Pons (tissue), 1 donor: ENCODE results near the gene RNASE1.
"Not testable (repeated sequence)": the region's sequence is repeated elsewhere in the genome, so short reads cannot be mapped to it uniquely, and the experiment has no call there.

Experiments used
- DNase-seq: peaks from one replicate; pipeline ENCODE4 v3.0.0-alpha.2; 2016; ENCODE audit warnings: low spot score

Gene RNASE1

DNA sequence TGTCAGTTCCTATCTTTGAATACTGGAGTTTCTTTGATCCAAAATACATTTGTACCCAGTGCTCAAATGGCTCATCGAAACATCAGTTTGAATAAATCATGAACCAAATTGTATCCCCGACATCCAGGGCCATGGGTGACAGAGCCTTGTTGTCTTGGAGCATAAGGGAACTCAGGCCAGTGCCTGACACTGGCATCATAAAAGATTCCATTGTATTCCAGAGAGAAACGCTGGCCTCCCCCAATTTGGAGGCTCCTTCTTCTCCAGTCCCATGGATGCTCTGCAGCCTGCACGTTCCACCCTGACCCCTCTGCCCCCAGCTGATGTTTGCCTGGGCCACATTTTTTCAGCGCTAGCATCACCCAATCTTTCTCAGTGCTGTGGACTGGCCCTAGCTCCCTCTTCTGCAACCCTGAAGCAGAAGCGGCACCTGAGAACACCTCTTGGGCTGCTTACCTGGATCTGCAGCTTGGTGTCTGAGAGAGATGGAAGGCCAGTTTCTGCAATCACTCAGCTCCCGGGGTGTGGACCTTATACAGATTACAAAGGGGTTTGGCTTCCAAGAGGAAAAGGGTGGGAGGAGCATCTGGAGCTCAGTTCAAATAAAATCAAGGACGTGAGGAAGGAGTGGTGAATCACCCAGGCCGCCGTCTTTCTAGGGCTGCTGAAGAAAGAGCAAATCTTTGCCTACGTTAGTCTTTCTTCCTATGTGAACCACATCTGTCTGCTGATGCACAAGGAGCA, at the start of gene RNASE1:
Gene RNASE1 (minus strand): TSS at position 504 of the 744 bp plus-strand sequence. CDS start 776 bp downstream, outside the sequence.
- peak; percentile 96 for DNase-seq

DNA sequence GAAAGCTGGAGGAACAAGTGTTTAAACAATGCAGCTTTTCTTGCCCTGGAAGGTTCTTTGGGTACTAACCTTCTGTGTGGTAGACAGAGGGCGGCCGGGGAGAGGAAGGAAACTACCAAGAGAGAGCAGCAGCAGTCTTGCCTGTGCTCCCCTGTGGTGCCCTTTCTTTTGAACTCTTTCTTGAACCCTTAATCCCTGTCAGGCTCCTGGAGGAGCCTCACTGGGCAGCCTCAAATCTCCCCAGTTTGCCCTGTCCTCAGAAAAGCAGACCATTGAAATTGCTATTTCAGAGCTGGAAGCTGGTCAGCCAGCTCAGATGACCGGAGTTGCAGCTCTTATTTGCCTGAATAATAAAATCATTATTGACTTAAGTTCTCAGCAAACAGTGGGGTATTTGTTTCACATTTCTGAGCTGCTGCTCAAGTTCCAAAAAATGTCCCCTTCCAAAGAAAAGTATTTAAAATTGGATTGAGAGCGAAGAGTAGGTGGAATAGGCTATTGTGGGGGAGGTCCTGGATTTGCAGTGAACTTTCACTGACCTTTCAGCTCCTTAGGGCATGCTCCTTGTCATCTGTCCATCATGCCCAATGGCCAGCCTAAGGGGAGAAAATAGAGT, 46.4 kb upstream of the RNASE1 start:
- DNase-seq = peak; percentile 71

DNA sequence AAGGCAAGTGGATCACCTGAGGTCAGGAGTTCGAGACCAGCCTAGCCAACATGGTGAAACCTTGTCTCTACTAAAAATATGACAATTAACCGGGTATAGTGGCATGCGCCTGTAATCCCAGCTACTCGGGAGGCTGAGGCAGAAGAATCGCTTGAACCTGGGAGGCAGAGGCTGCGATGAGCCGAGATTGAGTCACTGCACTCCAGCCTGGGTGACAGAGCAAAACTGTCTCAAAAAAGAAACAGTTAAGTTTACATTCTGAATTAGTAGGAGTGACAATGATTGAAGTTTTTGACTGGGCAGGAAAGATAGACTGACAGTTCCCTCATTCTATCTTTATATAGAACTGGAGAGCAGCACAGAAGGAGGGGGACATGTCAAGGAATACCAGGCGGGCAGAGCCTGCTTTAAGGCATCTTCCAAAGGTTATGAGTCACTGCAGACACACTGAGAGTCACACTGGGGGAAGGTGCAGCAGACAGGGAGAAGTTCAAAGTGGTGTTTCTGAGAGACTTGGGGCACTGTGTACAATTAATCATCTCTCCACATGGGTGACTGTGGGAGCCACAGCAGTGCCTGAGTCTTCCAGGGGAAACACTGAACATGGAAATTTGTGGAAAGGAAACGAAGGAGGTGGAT, 45.8 kb upstream of the RNASE1 start:
- peak; percentile 43 for DNase-seq

DNA sequence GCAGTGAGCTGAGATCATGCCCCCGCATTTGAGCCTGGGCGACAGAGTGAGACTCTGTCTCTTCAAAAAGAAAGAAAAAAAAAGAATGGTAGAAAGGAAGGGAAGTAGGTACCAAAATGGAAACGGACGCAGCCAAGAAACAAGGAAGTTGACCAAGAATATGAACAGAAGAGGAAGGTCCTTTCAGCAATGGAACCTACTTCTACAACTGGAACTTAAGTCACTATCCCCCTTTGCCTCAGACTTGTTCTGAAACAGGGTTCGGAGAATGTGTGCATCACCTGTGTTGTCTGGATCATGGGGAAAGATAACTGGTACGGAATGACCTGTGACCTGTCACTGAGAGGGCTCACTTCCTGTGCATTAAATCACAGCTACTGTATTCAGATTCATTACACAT, 43.9 kb upstream of the RNASE1 start:
- peak; percentile 68 for DNase-seq

DNA sequence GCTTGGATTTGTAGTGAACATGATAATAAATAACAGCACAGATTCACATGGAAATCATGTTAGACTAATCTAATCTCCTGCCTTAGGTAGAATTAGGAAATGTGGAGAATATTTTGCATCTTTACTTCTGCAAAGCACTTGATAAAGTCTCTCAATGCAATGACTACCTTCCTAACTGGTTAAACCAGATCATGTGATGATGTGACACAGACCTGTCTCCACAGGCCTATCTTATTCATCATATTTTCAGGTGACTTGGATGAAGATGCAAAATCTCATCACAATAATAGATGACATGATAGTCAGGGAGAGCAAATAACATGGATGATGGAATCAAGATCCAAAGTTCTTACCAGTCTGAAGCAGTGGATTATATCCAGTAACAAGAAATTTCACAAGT, 38.5 kb upstream of the RNASE1 start:
- no peak for DNase-seq

DNA sequence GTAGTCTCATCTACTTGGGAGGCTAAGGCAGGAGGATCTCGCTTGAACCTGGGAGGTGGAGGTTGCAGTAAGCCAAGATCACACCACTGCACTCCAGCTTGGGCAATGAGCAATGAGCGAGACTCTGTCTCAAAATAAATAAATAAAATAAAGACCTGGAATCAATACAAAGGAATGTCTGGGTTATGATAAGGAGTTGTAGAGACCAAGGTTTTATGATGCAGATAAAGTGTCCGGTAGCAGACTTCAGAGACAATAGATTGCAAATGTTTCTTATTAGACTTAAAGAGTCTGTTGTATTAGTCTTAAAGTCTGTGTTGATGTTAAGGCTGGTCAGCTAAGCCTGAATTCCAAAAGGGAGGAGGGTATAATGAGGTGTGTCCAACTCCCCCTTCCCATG, 35.2 kb upstream of the RNASE1 start:
- no peak for DNase-seq

DNA sequence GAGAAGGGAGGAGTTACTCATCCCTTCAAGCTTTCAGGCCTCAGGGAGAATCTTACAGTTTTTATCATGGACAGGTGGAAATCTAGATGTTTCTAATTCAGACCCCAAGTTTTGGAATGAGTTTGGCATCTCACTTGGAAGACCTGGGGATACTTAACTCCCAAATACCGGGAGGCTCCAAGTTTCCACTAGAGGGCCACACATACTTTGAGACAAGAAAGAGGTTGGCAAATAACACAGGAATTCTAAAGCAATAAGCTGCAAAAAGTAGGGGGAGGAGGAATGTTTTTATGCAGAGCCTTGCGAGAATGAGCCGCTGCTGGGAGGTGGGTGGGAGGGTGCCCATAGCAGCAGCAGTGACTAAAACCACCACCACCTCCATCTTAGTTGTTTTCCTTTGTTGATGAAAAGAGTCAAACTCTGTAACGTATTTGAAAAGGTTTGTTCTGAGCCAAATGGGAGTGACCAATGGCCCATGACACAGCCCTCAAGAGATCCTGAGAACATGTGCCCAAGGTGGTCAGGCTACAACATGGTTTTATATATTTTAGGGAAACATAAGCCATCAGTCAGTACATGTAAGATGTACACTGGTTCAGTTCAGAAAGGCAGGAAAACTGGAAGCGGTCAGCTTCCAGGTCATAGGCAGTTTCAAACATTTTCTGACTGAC, 34.2 kb upstream of the RNASE1 start:
- peak; percentile 78 for DNase-seq

DNA sequence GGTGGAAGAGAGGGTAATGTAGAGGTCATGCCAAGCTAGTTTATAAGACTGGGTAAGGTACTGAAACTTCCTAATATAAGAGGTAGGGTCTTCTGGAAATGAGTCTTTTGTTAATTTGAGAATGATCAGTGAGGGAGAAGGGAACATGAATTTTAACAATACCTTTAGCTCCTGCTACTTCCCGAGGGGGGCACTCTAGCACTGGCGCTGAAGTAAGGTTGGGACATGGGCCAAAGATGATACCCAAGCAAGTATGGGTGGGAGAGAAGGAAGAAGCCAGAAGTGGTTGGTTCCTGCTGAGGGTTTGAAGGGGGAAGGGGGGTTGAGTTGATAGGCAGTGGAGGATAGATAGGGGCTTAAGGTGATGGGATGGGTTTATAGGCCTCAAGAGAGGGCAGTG, 32.3 kb upstream of the RNASE1 start:
- DNase-seq = no peak

DNA sequence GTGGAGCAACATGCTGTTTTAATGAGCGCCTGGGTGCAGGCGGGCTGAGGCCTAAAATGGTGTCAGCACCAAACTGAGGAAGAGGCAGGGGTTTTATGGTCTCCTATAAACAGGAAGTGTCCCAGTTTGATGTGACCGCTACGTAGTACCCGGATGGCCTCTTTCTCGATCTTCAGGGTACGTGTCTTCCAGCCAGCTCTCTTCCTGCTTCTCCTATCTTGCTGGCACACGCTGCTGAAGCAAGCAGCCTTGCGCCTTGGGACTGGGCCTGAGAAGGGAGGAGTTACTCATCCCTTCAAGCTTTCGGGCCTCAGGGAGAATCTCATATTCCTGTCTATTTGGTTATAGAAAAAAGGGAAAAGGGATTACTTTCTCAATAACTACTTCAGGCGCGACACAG, 28.2 kb upstream of the RNASE1 start:
- no peak for DNase-seq

DNA sequence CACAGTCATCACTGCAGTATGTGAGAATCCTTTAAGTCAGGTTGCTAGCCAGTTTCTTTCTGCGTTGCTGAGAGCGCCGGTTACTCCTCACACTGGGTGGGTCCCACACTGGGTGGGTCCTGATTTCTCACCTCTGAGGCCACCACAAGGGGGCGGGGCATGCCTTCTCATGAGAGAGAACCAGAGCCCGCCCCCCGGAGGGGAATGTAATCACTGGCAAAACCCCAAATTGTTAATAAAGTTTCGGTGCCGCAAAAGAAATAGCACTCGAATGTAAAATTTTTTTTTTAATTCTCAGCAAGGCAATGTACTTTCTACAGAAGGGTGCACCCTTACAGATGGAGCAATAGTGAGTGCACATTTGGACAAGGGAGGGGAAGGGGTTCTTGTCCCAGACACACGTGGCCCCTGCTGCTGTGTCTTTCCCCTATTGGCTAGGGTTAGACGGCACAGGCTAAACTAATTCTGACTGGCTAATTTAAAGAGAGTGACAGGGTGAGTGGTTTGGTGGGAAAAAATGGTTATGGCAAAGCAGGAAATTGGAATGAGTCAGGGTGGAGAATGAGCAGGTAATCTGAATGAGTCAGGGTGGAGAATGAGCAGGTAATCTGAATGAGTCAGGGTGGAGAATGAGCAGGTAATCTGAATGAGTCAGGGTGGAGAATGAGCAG, 25.5 kb upstream of the RNASE1 start:
- DNase-seq = not testable (repeated sequence)

DNA sequence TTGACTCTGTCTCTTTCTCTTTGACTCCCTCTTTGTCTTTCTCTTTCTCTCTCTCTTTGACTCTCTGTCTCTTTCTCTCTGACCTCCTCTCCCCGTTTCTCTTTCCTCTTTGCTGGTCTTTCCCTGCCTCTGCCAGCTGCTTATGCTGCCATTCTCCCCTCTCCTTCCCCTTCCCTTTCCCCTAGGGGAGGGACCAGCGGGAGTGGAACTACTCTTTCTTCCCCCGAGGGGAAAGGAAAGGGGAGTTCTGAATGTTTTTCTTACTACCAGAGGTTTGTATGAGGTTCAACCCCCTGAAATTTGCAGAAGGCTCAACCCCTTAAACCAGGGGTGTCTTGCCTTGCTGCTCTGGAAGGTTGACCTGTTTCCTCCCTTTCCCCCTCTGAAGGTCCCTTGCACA, 24.7 kb upstream of the RNASE1 start:
- DNase-seq = no peak

DNA sequence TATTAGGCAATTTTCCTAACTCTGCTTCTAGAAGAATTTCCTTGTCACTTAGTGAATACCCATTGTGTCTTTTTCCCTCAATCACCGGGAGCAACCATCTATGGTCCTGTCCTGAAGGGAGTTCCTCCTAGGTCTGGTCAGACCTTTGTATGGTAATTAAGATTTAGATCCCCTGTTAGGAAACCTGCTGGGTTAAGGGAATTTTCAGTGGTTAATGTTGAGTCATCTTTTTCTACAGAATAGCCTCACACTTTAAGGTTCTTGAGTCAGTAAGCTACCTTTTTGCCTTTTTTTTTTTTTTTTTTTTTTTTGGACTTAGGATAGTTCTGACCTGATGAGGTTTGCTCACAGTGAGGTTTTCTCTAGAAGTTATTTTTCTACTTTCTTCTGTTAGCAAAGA, 24.0 kb upstream of the RNASE1 start:
- DNase-seq = not testable (repeated sequence)

DNA sequence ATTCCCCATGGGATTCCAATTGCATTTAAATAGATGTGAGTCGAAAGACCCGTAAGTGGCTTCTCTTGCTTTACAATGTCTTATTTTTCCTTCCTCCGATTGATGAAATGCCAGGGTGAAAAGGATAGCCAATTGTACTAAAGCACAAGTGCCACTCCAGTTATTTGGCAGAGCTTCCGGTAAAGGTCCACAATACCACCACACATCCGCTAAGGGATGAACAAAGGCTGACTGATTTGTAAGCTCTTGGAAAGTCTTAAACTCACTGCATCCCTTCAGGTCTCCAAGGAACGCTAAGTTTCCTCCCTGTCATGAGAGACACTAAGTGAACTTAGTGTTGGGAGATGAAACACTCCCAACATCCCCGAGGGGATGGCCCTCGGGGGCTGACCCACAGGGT, 21.2 kb upstream of the RNASE1 start:
- peak; percentile 87 for DNase-seq

DNA sequence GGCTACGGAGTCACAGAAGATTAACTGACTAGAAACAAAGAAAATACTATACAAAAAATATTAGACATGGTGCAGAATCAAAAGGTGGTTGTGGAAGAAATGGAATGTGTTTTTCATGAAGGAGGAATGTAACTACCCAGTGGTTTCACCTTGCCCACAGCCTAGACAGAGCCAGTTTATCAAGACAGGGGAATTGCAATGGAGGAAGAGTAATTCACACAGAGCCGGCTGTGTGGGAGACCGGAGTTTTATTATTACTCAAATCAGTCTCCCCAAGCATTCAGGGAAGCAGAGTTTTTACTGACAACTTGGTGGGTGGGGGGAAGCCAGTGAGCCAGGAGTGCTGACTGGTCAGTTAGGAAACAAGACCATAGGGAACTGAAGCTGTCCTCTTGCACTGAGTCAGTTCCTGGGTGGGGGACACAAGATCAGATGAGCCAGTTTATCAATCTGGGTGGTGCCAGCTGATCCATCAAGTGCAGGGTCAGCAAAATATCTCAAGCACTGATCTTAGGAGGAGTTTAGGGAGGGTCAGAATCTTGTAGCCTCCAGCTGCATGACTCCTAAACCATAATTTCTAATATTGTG, 19.0 kb upstream of the RNASE1 start:
- peak; percentile 77 for DNase-seq

DNA sequence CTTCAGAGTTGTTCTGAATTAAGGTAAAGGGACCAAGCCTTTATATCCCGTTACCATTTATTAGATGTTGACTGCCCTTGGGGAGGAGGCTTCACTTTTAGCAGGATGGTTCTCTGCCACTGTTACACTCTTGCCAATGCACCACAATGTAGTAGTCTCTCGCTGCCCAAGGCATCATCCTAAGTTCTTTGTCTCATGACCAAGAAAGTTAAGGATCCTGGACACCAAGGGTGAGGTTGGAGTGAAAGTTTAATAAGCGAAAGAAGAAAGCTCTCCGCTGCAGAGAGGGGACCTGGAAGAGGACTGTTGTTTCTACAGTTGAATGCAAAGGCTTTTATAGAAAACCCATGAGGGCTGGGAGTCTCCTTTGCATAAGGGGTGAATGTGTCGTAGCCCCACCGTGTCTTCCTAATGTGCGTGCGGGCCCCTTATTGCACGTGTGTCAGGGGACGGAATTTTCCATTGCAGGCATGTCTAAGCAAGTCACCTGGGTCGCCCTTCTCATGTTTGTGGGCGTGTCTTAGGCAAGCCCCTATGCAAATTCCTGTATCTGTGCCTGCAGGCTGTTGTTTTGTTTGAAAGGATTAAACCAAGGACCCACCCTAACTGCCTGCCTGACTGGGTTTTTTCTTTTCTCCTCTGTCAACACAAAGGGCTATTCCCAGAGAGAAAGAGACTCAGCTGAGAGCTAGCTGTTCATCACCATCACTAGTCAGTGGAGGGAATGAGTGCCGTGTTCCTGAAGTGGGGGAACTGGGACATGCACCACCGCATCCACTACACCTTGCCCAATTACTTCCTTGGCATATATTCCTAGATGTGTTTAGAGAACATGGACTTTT, 17.6 kb upstream of the RNASE1 start:
- no peak for DNase-seq

DNA sequence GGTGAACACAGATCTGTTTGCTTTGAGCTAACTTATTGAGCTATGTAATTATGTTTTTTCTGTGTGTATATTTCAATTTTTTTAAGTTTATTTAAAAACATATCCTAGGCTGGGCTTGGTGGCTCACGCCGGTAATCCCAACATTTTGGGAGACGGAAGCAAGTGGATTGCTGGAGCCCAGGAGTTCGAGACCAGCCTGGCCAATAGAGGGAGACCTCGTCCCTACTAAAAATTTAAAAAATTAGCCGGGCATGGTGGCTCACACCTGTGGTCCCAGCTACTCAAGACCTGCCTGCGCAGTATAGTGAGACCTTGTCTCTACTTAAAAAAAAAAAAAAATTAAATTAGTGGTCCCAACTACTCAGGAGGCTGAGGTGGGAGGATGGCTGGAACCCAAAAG, 16.2 kb upstream of the RNASE1 start:
- no peak for DNase-seq

DNA sequence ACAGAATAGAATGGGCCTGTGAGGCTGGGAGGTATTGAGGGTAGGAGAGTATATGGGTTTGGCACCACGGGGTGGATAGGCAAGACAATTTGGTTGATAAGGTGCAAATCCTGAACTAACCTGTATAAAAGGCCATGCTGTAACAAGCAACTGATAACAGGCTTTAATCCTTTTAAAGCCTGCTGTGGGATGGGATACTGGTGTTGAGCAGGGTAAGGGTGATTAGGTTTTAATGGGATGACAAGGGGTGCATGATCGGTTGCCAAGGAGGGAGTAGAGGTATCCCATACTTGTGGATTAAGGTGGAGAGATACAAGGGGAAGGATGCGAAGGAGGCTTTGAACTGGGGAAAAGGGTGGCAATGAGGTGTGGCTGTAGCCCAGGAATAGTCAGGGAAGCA, 13.3 kb upstream of the RNASE1 start:
- DNase-seq = not testable (repeated sequence)

DNA sequence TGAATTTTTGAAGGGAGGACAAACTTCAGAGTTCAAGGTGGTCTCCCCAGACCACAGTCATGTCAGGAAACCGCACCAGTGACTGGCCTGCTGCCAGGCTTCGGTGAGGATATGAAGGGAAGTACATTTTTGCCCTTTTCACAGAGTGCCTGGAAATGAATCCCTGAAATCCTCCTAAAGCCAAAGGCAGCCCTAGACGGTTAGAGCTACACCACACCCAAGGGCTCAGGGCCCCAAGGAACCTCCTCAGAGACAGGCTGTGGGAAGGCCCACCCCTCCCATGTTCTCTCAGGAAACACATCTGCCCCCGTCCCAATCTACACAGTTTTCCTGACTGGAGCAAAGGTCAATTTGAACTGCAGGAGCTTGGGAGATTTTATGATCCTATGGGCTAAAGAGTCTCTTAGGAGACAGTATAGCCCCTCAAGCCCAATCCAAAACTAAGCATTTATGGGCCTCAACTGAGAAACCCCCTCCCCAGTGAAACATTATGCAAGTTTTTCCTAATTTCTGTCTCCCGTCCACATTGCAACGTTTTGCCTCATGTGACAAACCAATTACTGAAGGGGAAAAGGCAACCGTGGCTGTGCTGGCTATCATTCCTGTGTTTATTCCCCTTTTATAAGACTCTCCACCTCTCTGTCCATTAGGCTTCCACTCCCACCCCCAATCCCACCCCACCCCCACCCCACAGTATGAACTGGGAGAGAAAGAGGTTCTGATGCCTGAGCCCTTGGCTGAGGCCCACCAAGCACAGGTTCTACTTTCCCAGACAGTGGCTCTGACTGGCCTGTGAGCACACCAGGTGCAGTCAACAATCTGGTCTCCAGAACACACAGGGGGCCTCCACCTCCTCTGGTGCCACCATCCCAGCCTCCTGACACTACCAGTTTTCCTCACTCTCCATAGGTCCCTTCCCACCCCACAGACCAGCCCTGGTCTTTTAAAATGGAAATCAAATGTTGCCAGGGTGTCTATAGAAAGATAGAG, 9.6 kb upstream of the RNASE1 start:
- DNase-seq = no peak

DNA sequence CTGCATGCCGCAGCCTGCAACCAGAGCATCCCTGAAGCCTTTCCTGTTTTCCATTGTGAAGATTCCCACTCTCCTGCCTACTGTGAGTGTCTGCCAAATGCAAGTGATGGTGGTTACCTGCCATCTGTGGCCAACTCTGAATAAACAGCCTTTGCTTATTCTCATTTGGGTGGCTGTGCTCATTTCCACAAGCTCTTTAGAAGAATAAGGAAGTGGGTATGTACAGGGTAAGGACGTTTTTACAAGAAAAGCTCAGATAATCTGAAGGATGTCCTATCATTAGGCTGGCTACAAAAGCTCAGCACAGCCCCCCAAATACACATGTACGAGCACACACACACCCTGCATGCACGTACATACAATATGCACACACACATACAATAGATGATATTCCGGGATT, 7.3 kb upstream of the RNASE1 start:
- no peak for DNase-seq

DNA sequence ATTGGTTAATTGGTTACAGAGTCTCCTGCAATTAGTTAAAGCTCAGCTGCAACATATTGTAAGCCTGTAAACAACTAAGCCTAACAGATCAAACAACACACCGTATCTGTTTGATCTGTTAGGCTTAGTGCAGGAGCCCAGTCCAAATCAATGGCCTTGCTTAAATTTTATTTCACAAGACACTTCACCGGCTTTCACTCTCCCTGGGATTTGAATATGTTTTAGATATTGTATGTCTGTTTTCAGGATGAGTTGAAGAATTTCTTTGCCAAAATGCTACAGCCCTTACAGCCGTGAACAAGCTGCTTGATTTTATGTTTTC, 5.5 kb upstream of the RNASE1 start:
- DNase-seq = no peak
